ENCODE data around the gene RNF20.
"Not testable (repeated sequence)": the region's sequence is repeated elsewhere in the genome, so short reads cannot be mapped to it uniquely, and the experiment has no call there.

RNF20 gene

DNA sequence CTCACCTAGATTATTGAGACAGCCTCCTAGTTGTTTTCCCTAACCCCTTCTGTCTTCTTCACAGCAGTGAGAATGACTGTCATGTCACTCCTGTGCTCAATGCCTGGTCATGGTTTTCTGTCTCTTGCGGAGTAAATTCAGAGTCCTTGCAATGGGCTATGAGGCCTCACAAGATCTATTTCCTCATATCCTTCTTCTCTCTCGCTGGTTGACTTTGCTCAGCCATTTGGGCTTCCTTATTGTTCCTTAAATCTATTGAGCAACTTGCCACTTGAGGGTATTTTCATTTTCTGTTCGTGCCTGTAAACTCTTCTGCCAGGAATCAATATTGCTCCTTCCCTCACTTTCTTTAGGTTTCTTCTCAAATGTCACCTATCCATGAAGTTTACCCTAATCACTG lies 52.1 kb downstream of the RNF20 start:
- H3K9ac ChIP-seq (ENCODE audit: low read depth in 1 of 2, low read length in 2 of 2): no peak overlapping the region
- no peaks in the 10 kb centered on the region for H3K27me3 ChIP-seq (ENCODE audit: control insufficient read depth in 2 of 2, insufficient read depth in 2 of 2, low read length in 2 of 2)
- H3K36me3 ChIP-seq (ENCODE audit: control insufficient read depth in 2 of 2, insufficient read depth in 2 of 2, low read length in 2 of 2): no peaks in the 10 kb centered on the region
- no peaks in the 10 kb centered on the region for H3K4me1 ChIP-seq (ENCODE audit: control insufficient read depth in 2 of 2, insufficient read depth in 2 of 2, low read length in 2 of 2)
- H3K4me3 ChIP-seq (ENCODE audit: low read length in 2 of 2): no peak overlapping the region
- H3K27ac ChIP-seq (ENCODE audit: low read depth in 2 of 2, low read length in 2 of 2): no peak overlapping the region
- no peaks in the 10 kb centered on the region for H3K9me3 ChIP-seq (ENCODE audit: control insufficient read depth in 2 of 2, low read length in 2 of 2)

DNA sequence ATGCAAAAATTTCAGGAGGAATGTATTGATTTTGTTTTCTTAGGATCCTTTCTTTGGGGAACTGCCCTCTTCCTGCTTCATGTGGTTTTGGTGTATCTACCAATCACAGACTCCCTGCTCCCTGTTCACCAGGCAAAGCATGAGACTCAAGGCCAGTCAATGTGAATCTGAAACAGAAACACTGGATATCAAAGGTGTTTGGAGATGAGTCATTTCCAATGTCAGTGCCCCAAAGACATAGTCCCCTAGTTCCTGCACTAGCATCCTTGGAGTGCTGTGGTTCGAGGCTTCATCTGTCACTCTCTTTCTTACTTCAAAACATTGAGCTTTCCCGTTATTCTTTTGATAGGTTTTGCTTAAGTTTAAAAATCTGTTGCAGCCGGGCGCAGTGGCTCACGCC lies 53.0 kb downstream of the RNF20 start:
- no peak overlapping the region for H3K4me3 ChIP-seq (ENCODE audit: low read length in 2 of 2)
- H3K9me3 ChIP-seq (ENCODE audit: control insufficient read depth in 2 of 2, low read length in 2 of 2): no peaks in the 10 kb centered on the region
- no peaks in the 10 kb centered on the region for H3K36me3 ChIP-seq (ENCODE audit: control insufficient read depth in 2 of 2, insufficient read depth in 2 of 2, low read length in 2 of 2)
- no peaks in the 10 kb centered on the region for H3K4me1 ChIP-seq (ENCODE audit: control insufficient read depth in 2 of 2, insufficient read depth in 2 of 2, low read length in 2 of 2)
- no peak overlapping the region for H3K9ac ChIP-seq (ENCODE audit: low read depth in 1 of 2, low read length in 2 of 2)
- no peaks in the 10 kb centered on the region for H3K27me3 ChIP-seq (ENCODE audit: control insufficient read depth in 2 of 2, insufficient read depth in 2 of 2, low read length in 2 of 2)
- no peak overlapping the region for H3K27ac ChIP-seq (ENCODE audit: low read depth in 2 of 2, low read length in 2 of 2)

DNA sequence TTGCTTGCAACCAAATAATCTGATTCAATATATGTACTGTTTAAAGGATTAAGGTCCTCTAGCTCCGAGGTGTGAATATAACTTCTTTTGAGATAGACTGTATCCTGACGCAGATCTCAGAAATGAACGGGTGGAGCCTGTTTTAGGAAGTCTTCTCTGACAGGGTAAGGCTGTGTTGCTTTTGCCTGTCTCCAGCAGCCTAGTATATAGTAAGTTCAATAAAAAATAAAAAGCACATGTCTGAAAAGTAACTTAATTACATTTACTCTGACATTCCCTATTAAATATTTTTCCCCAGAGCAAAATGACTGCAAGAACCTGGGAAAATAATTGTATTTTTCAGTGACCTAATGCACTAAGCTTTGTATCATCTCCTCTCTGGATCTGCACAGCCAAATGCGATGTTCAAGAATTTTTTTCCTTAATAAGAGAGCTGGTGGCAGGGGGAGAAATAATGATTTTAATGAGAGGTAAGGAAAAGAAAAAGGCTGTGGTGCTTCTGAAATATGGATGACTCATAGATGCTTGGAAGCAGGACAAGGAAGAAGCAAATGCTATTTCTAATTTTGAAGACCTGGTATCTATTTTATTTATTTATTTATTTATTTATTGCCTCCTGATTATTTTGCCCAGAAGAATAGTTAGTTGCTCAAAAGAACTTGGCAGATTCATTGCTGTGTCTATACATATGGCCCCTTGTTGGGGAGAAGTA lies 53.8 kb downstream of the RNF20 start:
- Histone ChIP-seq H3K4me1 (ENCODE audit: control insufficient read depth in 2 of 2, insufficient read depth in 2 of 2, low read length in 2 of 2) (no peaks in the 10 kb centered on the region), H3K9me3 (ENCODE audit: control insufficient read depth in 2 of 2, low read length in 2 of 2) (no peaks in the 10 kb centered on the region), H3K9ac (ENCODE audit: low read depth in 1 of 2, low read length in 2 of 2) (no peak overlapping the region), H3K4me3 (ENCODE audit: low read length in 2 of 2) (no peak overlapping the region), H3K27me3 (ENCODE audit: control insufficient read depth in 2 of 2, insufficient read depth in 2 of 2, low read length in 2 of 2) (no peaks in the 10 kb centered on the region), H3K36me3 (ENCODE audit: control insufficient read depth in 2 of 2, insufficient read depth in 2 of 2, low read length in 2 of 2) (no peaks in the 10 kb centered on the region), H3K27ac (ENCODE audit: low read depth in 2 of 2, low read length in 2 of 2) (no peak overlapping the region)

DNA sequence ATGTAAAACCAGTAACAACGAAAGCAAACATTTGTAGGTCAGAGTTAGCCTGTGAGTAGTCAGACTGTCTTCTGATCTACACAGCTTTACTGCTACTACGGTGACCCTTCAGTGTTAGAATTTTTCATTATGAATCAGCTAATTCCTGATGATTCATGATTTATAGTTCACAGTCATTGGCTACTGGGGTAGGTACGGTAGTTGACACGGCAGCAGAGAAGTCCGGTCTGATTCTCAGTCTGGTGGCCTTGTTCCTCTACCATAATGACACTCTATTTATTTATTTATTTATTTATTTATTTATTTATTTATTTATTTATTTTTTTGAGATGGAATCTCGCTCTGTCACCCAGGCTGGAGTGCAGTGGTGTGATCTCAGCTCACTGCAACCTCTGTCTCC lies 56.4 kb downstream of the RNF20 start:
- not testable (repeated sequence) for H3K36me3 ChIP-seq (ENCODE audit: control insufficient read depth in 2 of 2, insufficient read depth in 2 of 2, low read length in 2 of 2); H3K9ac ChIP-seq (ENCODE audit: low read depth in 1 of 2, low read length in 2 of 2); H3K9me3 ChIP-seq (ENCODE audit: control insufficient read depth in 2 of 2, low read length in 2 of 2); H3K4me1 ChIP-seq (ENCODE audit: control insufficient read depth in 2 of 2, insufficient read depth in 2 of 2, low read length in 2 of 2); H3K27me3 ChIP-seq (ENCODE audit: control insufficient read depth in 2 of 2, insufficient read depth in 2 of 2, low read length in 2 of 2); H3K27ac ChIP-seq (ENCODE audit: low read depth in 2 of 2, low read length in 2 of 2); H3K4me3 ChIP-seq (ENCODE audit: low read length in 2 of 2)

DNA sequence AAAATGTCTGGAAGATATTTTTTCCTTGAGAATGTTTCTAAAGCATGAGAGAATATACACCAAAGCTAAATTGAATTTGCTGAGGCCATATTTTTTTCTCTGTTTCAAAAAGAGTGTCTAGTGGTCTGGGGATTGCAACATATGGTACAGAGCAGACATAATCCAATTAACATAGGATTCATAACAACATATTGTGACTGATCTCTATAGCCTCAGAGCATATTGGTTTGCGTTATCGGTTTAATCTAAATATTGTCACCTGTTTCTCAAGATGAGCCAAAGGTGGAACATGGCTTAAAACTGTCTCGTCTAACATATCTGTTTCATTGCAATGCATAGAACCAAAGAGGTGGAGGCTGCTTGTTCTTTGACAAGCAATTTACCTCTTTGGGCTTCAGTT lies 57.2 kb downstream of the RNF20 start:
- Histone ChIP-seq H3K4me1 (ENCODE audit: control insufficient read depth in 2 of 2, insufficient read depth in 2 of 2, low read length in 2 of 2) (no peaks in the 10 kb centered on the region), H3K36me3 (ENCODE audit: control insufficient read depth in 2 of 2, insufficient read depth in 2 of 2, low read length in 2 of 2) (no peaks in the 10 kb centered on the region)

DNA sequence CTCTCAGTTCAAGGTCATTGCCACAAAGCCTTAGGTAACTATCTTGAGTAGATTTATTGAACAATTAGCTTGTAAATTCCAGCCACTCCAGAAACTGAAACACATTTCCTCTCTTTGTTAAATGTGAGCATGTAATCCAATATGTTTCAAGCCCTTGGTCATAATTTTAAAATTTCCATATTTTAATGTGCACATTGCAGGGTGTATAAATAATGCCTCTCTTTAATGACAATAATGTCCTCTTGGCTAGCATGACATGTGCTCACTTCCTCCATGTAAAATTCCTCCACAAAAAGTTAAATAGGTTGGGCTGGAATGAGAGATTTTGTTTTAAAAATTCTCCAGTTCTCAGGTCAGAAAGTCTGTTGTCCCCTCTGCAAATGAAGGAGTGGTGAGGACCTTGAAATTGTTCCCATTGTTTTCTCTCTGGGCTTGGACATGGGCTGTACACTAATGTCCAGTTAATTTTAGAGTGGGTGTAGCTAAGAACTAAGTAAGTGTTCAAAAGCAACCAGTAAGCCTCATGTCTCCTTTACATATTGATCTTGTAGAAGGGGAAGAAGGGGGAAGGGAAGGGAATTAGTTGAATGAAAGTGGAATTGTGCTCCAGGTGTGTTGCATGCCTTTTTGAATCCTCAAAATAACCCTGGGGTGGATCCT lies 58.3 kb downstream of the RNF20 start:
- Histone ChIP-seq H3K9ac (ENCODE audit: low read depth in 1 of 2, low read length in 2 of 2) (no peak overlapping the region), H3K9me3 (ENCODE audit: control insufficient read depth in 2 of 2, low read length in 2 of 2) (no peaks in the 10 kb centered on the region), H3K36me3 (ENCODE audit: control insufficient read depth in 2 of 2, insufficient read depth in 2 of 2, low read length in 2 of 2) (no peaks in the 10 kb centered on the region), H3K4me1 (ENCODE audit: control insufficient read depth in 2 of 2, insufficient read depth in 2 of 2, low read length in 2 of 2) (no peaks in the 10 kb centered on the region), H3K4me3 (ENCODE audit: low read length in 2 of 2) (no peak overlapping the region), H3K27ac (ENCODE audit: low read depth in 2 of 2, low read length in 2 of 2) (no peak overlapping the region), H3K27me3 (ENCODE audit: control insufficient read depth in 2 of 2, insufficient read depth in 2 of 2, low read length in 2 of 2) (no peaks in the 10 kb centered on the region)

More for the DNA sequence above, 57.2 kb downstream of the RNF20 start:
- no peaks in the 10 kb centered on the region for H3K9me3 ChIP-seq (ENCODE audit: control insufficient read depth in 2 of 2, low read length in 2 of 2)
- H3K4me3 ChIP-seq (ENCODE audit: low read length in 2 of 2): no peak overlapping the region
- no peaks in the 10 kb centered on the region for H3K27me3 ChIP-seq (ENCODE audit: control insufficient read depth in 2 of 2, insufficient read depth in 2 of 2, low read length in 2 of 2)
- no peak overlapping the region for H3K9ac ChIP-seq (ENCODE audit: low read depth in 1 of 2, low read length in 2 of 2)
- no peak overlapping the region for H3K27ac ChIP-seq (ENCODE audit: low read depth in 2 of 2, low read length in 2 of 2)

DNA sequence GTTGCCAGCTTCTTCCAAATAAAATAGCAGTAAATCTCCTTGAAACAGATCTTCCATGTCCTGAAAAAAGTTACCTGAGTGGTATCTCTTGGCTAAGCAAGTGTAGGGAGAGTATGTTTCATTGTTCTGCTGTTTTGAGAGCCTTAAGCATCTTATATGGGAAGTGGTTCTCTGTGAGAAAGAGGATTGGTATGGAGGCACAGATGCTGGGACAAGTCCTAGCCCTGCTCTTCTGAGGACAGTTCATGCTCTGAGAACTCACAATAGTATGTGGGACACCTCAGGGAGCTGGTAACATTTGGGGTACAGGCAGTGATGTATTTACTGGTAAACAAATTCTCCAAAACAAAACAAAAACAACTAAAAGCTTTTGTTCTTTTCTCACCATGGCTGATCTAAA lies 59.1 kb downstream of the RNF20 start:
- Histone ChIP-seq H3K36me3 (ENCODE audit: control insufficient read depth in 2 of 2, insufficient read depth in 2 of 2, low read length in 2 of 2) (no peaks in the 10 kb centered on the region), H3K4me1 (ENCODE audit: control insufficient read depth in 2 of 2, insufficient read depth in 2 of 2, low read length in 2 of 2) (no peaks in the 10 kb centered on the region), H3K9ac (ENCODE audit: low read depth in 1 of 2, low read length in 2 of 2) (no peak overlapping the region), H3K27me3 (ENCODE audit: control insufficient read depth in 2 of 2, insufficient read depth in 2 of 2, low read length in 2 of 2) (no peaks in the 10 kb centered on the region), H3K9me3 (ENCODE audit: control insufficient read depth in 2 of 2, low read length in 2 of 2) (no peaks in the 10 kb centered on the region), H3K4me3 (ENCODE audit: low read length in 2 of 2) (no peak overlapping the region), H3K27ac (ENCODE audit: low read depth in 2 of 2, low read length in 2 of 2) (no peak overlapping the region)

DNA sequence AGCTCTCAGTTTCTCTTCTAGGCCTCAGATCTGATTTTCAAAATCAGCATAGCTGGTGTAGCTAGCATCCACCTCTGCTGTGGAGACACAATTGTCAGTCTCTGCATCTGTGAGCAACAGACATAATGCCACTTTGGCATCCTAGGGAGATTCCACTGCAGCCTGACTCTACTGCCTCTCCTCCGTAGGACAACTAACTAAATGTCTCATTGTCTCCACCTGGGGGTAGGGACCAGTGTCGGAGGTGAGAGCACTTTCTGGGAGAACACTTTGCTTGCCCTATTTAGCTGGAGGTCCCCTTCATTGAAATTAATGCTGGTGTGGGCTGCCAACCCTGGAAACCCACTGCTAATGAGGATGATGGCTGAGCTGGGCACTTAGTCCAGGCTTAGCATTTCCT lies 59.7 kb downstream of the RNF20 start:
- H3K27me3 ChIP-seq (ENCODE audit: control insufficient read depth in 2 of 2, insufficient read depth in 2 of 2, low read length in 2 of 2): no peaks in the 10 kb centered on the region
- H3K9me3 ChIP-seq (ENCODE audit: control insufficient read depth in 2 of 2, low read length in 2 of 2): no peaks in the 10 kb centered on the region
- no peaks in the 10 kb centered on the region for H3K4me1 ChIP-seq (ENCODE audit: control insufficient read depth in 2 of 2, insufficient read depth in 2 of 2, low read length in 2 of 2)
- no peak overlapping the region for H3K27ac ChIP-seq (ENCODE audit: low read depth in 2 of 2, low read length in 2 of 2)
- H3K9ac ChIP-seq (ENCODE audit: low read depth in 1 of 2, low read length in 2 of 2): no peak overlapping the region
- no peaks in the 10 kb centered on the region for H3K36me3 ChIP-seq (ENCODE audit: control insufficient read depth in 2 of 2, insufficient read depth in 2 of 2, low read length in 2 of 2)
- no peak overlapping the region for H3K4me3 ChIP-seq (ENCODE audit: low read length in 2 of 2)

DNA sequence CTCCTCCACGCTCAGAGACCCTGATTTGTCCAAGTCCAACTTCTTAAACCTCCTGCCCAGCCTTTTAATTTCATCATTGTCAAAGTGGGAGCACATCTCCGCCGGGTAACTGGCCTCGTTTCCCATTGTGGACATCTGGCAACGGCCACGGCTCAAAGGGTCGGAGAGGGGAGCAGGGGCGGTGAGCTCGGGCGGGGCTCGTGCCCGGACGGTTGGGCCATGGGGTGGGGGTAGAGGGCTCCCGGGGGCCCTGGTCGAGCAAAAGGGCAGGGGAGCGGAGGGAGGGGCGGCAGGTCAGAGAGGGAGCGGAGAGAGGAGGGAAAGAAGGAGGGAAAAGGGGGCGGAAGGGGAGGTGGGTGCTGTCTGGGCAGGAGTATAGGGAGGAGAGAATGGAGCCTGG lies 61.1 kb downstream of the RNF20 start, which contains the start of gene PPP3R2:
Gene PPP3R2 (minus strand): TSS at position 174 of the 400 bp plus-strand sequence. CDS start 48 bp downstream, at position 126.
- Histone ChIP-seq H3K36me3 (ENCODE audit: control insufficient read depth in 2 of 2, insufficient read depth in 2 of 2, low read length in 2 of 2) (no peaks in the 10 kb centered on the region), H3K4me3 (ENCODE audit: low read length in 2 of 2) (no peak within 1 kb of the TSS), H3K9me3 (ENCODE audit: control insufficient read depth in 2 of 2, low read length in 2 of 2) (no peaks in the 10 kb centered on the region), H3K27me3 (ENCODE audit: control insufficient read depth in 2 of 2, insufficient read depth in 2 of 2, low read length in 2 of 2) (no peaks in the 10 kb centered on the region), H3K9ac (ENCODE audit: low read depth in 1 of 2, low read length in 2 of 2) (no peak within 1 kb of the TSS), H3K27ac (ENCODE audit: low read depth in 2 of 2, low read length in 2 of 2) (no peak within 1 kb of the TSS), H3K4me1 (ENCODE audit: control insufficient read depth in 2 of 2, insufficient read depth in 2 of 2, low read length in 2 of 2) (no peaks in the 10 kb centered on the region)

DNA sequence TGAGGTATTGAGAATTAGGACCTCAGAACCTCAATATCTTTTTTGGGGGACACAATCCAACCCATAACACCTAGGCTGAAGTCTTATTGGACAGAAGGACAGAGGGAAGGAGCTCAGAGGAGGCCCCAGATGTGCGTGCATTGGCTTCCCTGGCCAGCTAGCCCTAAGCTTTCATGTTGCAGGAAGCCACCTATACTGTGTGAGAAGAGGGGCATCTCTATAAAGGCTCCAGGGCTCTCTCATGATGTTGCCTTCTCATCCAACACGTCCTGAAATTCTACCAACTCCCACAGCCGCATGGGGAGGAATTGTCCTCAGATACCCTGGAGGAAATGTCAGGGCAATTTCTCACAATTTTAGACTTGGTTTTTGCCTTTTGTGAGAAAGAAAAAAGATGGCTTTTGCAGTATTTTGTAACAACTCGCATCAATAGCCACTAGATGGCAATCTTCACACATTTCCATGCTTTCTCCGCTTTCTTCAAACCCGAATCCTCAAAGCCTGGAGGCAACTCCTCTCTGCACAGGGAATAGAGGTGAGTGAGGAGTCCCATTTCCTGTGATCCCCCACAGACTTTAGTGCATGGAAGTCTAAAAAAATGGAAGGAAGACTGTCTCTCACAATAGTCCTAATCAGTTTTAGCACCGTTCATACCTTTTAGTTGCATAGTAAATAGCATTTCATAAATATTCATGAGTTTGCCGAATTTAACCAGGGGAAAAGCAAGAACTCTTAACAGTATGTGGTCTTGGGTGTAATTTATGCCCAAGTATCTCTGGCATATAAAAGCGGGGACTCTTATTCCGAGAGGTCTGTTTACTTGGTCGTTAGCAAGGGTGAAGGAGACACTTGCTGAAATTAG lies 68.5 kb downstream of the RNF20 start:
- Histone ChIP-seq H3K27ac (ENCODE audit: low read depth in 2 of 2, low read length in 2 of 2) (no peak overlapping the region), H3K4me1 (ENCODE audit: control insufficient read depth in 2 of 2, insufficient read depth in 2 of 2, low read length in 2 of 2) (peaks cover 6 to 7% of the 10 kb centered on the region in 2 donors), H3K27me3 (ENCODE audit: control insufficient read depth in 2 of 2, insufficient read depth in 2 of 2, low read length in 2 of 2) (no peaks in the 10 kb centered on the region), H3K4me3 (ENCODE audit: low read length in 2 of 2) (no peak overlapping the region), H3K9me3 (ENCODE audit: control insufficient read depth in 2 of 2, low read length in 2 of 2) (no peaks in the 10 kb centered on the region), H3K36me3 (ENCODE audit: control insufficient read depth in 2 of 2, insufficient read depth in 2 of 2, low read length in 2 of 2) (no peaks in the 10 kb centered on the region), H3K9ac (ENCODE audit: low read depth in 1 of 2, low read length in 2 of 2) (no peak overlapping the region)
